ENCODE results near the gene TCEA3.

Gene TCEA3

DNA sequence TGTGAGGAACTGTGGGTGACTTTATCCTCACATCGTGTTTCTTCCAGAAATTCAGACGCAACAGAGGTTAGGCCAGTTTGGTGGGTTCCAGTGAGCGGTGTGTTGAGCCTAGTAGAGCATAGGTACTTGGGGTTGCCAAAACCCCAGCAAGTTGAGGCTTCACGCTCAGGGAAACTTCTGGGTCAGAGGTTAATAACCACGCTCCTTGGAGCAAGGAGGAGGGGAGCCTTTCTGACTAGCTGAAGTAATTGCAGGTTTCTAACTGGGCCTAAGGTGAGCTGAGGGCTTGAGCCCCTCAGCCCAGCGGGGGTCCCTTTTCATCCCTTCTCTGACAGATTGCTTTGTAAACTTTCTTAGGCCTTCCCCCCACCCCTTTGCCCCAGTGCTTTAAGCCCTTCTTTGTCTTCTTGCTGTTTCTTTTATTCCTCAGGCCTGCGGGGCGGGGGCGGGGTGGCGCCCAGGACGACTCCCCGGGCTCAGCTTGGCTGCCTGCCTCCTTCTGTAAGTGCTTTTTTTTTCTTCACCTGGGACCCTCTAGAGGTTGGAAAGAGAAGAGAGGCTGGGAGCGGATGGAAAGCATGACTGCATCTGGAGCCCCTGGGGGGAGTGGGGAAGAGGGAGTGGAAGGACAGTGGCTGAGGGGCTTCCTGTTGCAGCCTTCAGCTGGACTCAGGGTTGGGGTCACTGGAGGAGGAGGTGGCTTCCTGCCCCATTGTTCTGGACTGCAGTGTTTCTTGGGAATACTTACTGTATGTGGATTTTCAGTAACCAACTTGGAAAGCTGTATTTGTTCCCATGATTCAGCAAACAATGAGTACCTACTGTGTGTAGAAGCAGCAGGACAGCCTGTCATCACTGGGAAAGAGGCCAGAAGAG lies 53.6 kb downstream of the TCEA3 start:
- Histone ChIP-seq H3K4me3 (ENCODE audit: low read length in 2 of 2) (peak overlapping the region; percentile 25 to 96), H3K27ac (ENCODE audit: low read depth in 2 of 2, low read length in 2 of 2) (peak overlapping the region; percentile 95 to 98), H3K4me1 (ENCODE audit: control insufficient read depth in 2 of 2, insufficient read depth in 2 of 2, low read length in 2 of 2) (peaks cover 26 to 33% of the 10 kb centered on the region in 2 donors), H3K27me3 (ENCODE audit: control insufficient read depth in 2 of 2, insufficient read depth in 2 of 2, low read length in 2 of 2) (no peaks in the 10 kb centered on the region), H3K9ac (ENCODE audit: low read depth in 1 of 2, low read length in 2 of 2) (peak overlapping the region in 1 of 2 donors; percentile 14), H3K9me3 (ENCODE audit: control insufficient read depth in 2 of 2, low read length in 2 of 2) (no peaks in the 10 kb centered on the region), H3K36me3 (ENCODE audit: control insufficient read depth in 2 of 2, insufficient read depth in 2 of 2, low read length in 2 of 2) (peaks cover 4 to 7% of the 10 kb centered on the region in 2 donors)

DNA sequence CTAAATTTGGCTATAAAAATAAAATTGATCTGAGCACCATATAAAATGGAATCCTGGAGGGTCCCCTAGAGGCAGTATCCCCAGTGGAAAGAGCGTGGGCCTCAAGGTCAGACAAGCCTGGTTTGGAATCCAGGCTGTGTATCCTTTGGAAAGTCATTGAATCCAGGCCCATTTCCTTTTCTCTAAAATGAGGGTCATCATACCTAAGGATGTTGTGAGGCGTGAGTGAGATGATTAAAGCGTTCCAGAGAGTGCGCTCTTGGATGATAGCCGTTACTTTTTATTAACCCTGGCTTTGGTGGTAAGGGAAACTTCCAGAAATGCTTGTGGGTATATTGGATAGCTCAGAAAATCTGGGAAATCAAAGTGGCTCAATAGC lies 54.2 kb downstream of the TCEA3 start:
- Histone ChIP-seq H3K27ac (ENCODE audit: low read depth in 2 of 2, low read length in 2 of 2) (peak overlapping the region; percentile 95 to 98), H3K27me3 (ENCODE audit: control insufficient read depth in 2 of 2, insufficient read depth in 2 of 2, low read length in 2 of 2) (no peaks in the 10 kb centered on the region), H3K9me3 (ENCODE audit: control insufficient read depth in 2 of 2, low read length in 2 of 2) (no peaks in the 10 kb centered on the region), H3K4me3 (ENCODE audit: low read length in 2 of 2) (peak overlapping the region; percentile 25 to 96), H3K4me1 (ENCODE audit: control insufficient read depth in 2 of 2, insufficient read depth in 2 of 2, low read length in 2 of 2) (peaks cover 26 to 33% of the 10 kb centered on the region in 2 donors), H3K9ac (ENCODE audit: low read depth in 1 of 2, low read length in 2 of 2) (peak overlapping the region; percentile 28 to 94), H3K36me3 (ENCODE audit: control insufficient read depth in 2 of 2, insufficient read depth in 2 of 2, low read length in 2 of 2) (peaks cover 4 to 7% of the 10 kb centered on the region in 2 donors)

DNA sequence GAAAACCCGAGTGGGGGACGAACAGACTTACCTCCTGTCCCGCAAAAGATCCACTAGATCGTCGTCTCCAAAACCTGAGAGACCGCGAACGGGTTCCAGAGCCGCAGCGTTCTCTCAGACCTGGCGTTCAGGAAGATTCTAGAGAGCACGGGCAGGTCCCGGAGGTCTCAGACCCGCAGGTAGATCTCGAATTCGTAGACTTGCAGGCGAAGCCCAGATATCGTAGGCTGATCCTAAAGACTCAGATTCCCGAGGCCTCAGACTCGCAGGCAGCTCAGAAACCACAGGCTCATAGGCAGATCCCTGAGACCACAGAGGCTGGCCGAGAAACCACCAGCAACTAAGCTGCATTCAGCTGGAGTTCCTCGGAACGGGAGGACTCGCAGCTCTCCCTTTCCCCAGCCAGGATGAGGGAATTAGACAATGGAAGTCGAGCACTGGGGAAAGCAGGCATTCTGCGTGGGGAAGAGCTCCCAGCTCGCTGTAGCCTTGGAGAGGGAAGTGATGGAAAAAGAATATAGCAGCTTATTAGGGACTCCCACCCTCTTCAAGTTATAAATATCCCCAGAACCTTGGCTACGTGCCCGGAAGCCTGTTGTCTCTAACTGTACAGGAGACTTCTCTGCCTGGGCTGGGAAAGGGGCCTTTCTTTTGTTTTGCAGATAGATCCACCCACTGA lies 55.1 kb downstream of the TCEA3 start, which contains the start of gene ZNF436:
ZNF436 (minus strand) TSS at position 502 of the 679 bp plus-strand sequence. CDS start 1,831 bp downstream, outside the sequence.
- Histone ChIP-seq H3K27ac (ENCODE audit: low read depth in 2 of 2, low read length in 2 of 2) (peak within 1 kb of the TSS; percentile 95 to 98), H3K36me3 (ENCODE audit: control insufficient read depth in 2 of 2, insufficient read depth in 2 of 2, low read length in 2 of 2) (peaks cover 8 to 9% of the 10 kb centered on the region in 2 donors), H3K9ac (ENCODE audit: low read depth in 1 of 2, low read length in 2 of 2) (peak within 1 kb of the TSS; percentile 94 to 100), H3K9me3 (ENCODE audit: control insufficient read depth in 2 of 2, low read length in 2 of 2) (no peaks in the 10 kb centered on the region), H3K27me3 (ENCODE audit: control insufficient read depth in 2 of 2, insufficient read depth in 2 of 2, low read length in 2 of 2) (no peaks in the 10 kb centered on the region), H3K4me1 (ENCODE audit: control insufficient read depth in 2 of 2, insufficient read depth in 2 of 2, low read length in 2 of 2) (peaks cover 26 to 33% of the 10 kb centered on the region in 2 donors), H3K4me3 (ENCODE audit: low read length in 2 of 2) (peak within 1 kb of the TSS; percentile 83 to 96)

DNA sequence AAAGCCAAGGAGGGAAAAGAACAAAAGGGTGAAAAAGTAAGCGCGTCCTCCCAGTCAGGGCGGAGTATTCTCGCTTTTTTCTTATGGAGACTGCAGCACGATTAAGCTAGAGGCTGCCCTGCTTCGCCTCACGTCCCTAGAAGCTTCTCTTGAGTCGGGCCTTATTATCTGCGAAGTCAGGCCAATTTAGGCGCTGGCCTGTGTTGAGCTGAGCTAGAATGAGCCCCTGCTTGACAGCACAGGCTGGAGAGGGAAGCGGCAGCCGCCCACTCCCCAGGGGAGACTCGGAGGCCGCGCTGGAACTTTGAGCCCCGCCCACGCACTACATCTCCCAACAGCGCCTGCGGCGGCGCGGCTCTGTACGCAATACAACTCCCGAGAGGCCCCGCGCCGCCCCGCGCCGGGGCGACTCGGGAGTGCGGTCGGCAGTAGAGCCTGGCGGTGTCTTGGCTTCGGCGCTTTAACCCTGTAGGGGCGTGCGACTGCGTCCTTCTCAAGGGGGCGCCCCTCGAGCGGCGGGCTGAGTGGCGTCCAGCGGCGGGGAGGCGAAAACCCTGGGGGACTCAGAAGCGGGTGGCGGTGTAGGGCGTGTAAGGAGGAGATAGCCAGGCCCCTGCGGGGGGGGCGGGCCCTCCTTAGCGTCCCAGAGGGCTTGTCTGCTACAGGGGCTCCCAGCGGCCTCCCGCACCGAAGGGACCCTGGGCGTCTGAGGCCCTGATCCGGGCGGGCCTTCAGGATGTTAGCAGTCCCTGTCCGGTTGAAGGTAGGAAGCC lies 55.8 kb downstream of the TCEA3 start:
- peak overlapping the region; percentile 83 to 96 for H3K4me3 ChIP-seq (ENCODE audit: low read length in 2 of 2)
- peak overlapping the region; percentile 95 to 98 for H3K27ac ChIP-seq (ENCODE audit: low read depth in 2 of 2, low read length in 2 of 2)
- H3K36me3 ChIP-seq (ENCODE audit: control insufficient read depth in 2 of 2, insufficient read depth in 2 of 2, low read length in 2 of 2), result peaks cover 11 to 14% of the 10 kb centered on the region in 2 donors
- peaks cover 0 to 2% of the 10 kb centered on the region in 2 donors for H3K9me3 ChIP-seq (ENCODE audit: control insufficient read depth in 2 of 2, low read length in 2 of 2)
- H3K27me3 ChIP-seq (ENCODE audit: control insufficient read depth in 2 of 2, insufficient read depth in 2 of 2, low read length in 2 of 2), result no peaks in the 10 kb centered on the region
- H3K4me1 ChIP-seq (ENCODE audit: control insufficient read depth in 2 of 2, insufficient read depth in 2 of 2, low read length in 2 of 2), result peaks cover 26 to 33% of the 10 kb centered on the region in 2 donors
- H3K9ac ChIP-seq (ENCODE audit: low read depth in 1 of 2, low read length in 2 of 2), result peak overlapping the region; percentile 94 to 100

DNA sequence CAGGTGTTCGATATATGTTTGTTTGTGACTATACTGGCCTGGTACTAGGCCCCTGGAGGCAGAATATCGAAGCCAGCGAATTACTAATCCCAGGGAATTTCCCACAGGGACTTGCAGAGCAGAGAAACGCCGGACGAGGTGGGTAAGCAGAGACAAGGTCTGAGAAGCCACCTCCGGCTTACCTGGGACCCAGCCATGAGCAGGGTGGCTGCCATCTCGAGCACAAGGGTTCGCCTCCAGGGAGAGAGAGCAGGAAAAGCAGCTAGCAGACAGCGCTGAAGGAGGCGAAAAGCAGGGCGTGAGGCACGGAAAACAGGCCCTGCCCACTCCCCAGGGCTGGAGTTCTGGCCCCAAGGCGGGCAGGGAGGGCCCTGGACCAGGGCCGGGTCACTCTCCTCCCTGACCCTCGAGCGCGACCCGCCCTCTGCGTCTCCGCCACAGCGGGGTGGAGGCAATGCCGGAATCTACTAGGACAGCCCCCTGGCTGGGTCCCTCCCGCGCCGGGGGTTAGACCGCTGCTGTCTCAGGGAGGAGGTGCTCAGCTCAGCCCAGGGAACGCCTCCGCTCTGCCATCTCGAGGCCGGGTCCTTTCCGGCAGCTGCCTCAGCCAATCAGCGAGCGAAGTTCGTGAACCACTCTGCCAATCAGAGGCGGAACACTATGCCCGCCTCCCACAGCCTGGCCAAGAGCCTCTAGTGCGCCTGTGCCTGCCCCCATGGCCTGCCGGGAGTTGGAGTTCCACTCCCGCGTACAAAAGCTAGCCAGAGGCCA lies 56.6 kb downstream of the TCEA3 start:
- Histone ChIP-seq H3K4me3 (ENCODE audit: low read length in 2 of 2) (peak overlapping the region; percentile 83 to 96), H3K27me3 (ENCODE audit: control insufficient read depth in 2 of 2, insufficient read depth in 2 of 2, low read length in 2 of 2) (no peaks in the 10 kb centered on the region), H3K36me3 (ENCODE audit: control insufficient read depth in 2 of 2, insufficient read depth in 2 of 2, low read length in 2 of 2) (peaks cover 17% of the 10 kb centered on the region in 2 donors), H3K9ac (ENCODE audit: low read depth in 1 of 2, low read length in 2 of 2) (peak overlapping the region; percentile 94 to 100), H3K4me1 (ENCODE audit: control insufficient read depth in 2 of 2, insufficient read depth in 2 of 2, low read length in 2 of 2) (peaks cover 26 to 33% of the 10 kb centered on the region in 2 donors), H3K27ac (ENCODE audit: low read depth in 2 of 2, low read length in 2 of 2) (peak overlapping the region; percentile 95 to 98), H3K9me3 (ENCODE audit: control insufficient read depth in 2 of 2, low read length in 2 of 2) (peaks cover 5 to 9% of the 10 kb centered on the region in 2 donors)

DNA sequence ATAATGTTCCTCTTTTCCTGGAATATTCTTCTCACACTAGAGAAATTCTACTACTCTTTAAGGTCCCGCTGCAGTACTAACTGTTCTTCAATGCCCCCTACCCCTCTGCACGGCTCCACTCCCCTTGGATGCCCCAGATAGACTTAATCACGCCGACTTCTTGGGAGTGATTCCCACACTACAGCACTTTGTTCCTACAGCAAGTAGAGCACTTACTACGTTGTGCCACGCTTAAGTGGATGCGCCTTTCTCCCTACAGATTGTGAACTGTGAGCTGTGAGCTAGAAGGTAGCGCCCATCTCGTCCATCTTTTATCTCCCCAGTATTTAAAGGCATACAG lies 57.1 kb downstream of the TCEA3 start:
- peak overlapping the region; percentile 94 to 100 for H3K9ac ChIP-seq (ENCODE audit: low read depth in 1 of 2, low read length in 2 of 2)
- H3K27ac ChIP-seq (ENCODE audit: low read depth in 2 of 2, low read length in 2 of 2), result peak overlapping the region; percentile 95 to 98
- H3K36me3 ChIP-seq (ENCODE audit: control insufficient read depth in 2 of 2, insufficient read depth in 2 of 2, low read length in 2 of 2), result peaks cover 23% of the 10 kb centered on the region in 2 donors
- peak overlapping the region; percentile 83 to 96 for H3K4me3 ChIP-seq (ENCODE audit: low read length in 2 of 2)
- H3K9me3 ChIP-seq (ENCODE audit: control insufficient read depth in 2 of 2, low read length in 2 of 2), result peaks cover 11 to 14% of the 10 kb centered on the region in 2 donors
- H3K4me1 ChIP-seq (ENCODE audit: control insufficient read depth in 2 of 2, insufficient read depth in 2 of 2, low read length in 2 of 2), result peaks cover 26 to 33% of the 10 kb centered on the region in 2 donors
- H3K27me3 ChIP-seq (ENCODE audit: control insufficient read depth in 2 of 2, insufficient read depth in 2 of 2, low read length in 2 of 2), result no peaks in the 10 kb centered on the region

DNA sequence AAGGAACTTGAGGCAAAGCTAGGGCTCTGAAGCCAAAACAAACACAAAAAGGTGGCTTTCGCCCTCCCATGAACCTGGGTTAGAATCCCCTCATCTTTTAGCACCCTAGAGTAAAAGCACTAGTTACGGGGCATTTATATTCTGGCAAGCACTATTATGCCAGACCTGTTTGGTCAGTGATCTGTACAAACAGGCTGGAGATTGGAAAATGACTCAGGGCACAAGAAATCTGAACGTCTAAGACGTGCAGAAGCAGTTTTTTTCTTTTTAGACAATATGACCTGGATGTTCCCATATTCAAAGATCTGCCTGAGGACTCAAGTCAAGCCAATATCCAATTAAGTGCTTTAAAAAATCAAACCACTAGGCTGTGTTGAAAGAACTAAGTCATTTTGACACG lies 58.0 kb downstream of the TCEA3 start:
- peaks cover 19 to 23% of the 10 kb centered on the region in 2 donors for H3K9me3 ChIP-seq (ENCODE audit: control insufficient read depth in 2 of 2, low read length in 2 of 2)
- H3K36me3 ChIP-seq (ENCODE audit: control insufficient read depth in 2 of 2, insufficient read depth in 2 of 2, low read length in 2 of 2), result peaks cover 31% of the 10 kb centered on the region in 2 donors
- no peak overlapping the region for H3K9ac ChIP-seq (ENCODE audit: low read depth in 1 of 2, low read length in 2 of 2)
- peak overlapping the region in 1 of 2 donors; percentile 96 for H3K4me3 ChIP-seq (ENCODE audit: low read length in 2 of 2)
- H3K27me3 ChIP-seq (ENCODE audit: control insufficient read depth in 2 of 2, insufficient read depth in 2 of 2, low read length in 2 of 2), result no peaks in the 10 kb centered on the region
- no peak overlapping the region for H3K27ac ChIP-seq (ENCODE audit: low read depth in 2 of 2, low read length in 2 of 2)
- peaks cover 26 to 33% of the 10 kb centered on the region in 2 donors for H3K4me1 ChIP-seq (ENCODE audit: control insufficient read depth in 2 of 2, insufficient read depth in 2 of 2, low read length in 2 of 2)

DNA sequence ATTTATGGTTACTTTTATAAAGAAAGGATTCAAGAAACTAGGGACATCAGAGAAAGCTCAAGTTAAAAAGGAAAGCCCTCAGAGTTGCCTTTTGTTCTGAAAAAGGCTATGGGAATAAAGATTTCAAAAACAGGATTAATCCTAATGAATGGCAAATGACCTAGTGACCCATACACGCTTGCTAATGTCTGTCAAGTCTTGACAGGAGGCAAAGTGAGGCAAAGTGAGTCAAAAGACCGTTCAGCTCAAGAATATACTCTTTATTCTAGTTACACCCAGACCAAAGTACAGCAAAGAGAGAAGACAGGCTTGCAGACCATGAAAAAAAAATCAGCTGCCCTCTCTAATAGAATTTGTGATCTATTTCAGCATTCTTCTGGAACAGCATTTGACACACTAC lies 58.4 kb downstream of the TCEA3 start:
- Histone ChIP-seq H3K36me3 (ENCODE audit: control insufficient read depth in 2 of 2, insufficient read depth in 2 of 2, low read length in 2 of 2) (peaks cover 35% of the 10 kb centered on the region in 2 donors), H3K9me3 (ENCODE audit: control insufficient read depth in 2 of 2, low read length in 2 of 2) (peaks cover 23 to 27% of the 10 kb centered on the region in 2 donors), H3K4me1 (ENCODE audit: control insufficient read depth in 2 of 2, insufficient read depth in 2 of 2, low read length in 2 of 2) (peaks cover 23 to 29% of the 10 kb centered on the region in 2 donors), H3K27me3 (ENCODE audit: control insufficient read depth in 2 of 2, insufficient read depth in 2 of 2, low read length in 2 of 2) (no peaks in the 10 kb centered on the region), H3K9ac (ENCODE audit: low read depth in 1 of 2, low read length in 2 of 2) (no peak overlapping the region), H3K27ac (ENCODE audit: low read depth in 2 of 2, low read length in 2 of 2) (no peak overlapping the region), H3K4me3 (ENCODE audit: low read length in 2 of 2) (no peak overlapping the region)

DNA sequence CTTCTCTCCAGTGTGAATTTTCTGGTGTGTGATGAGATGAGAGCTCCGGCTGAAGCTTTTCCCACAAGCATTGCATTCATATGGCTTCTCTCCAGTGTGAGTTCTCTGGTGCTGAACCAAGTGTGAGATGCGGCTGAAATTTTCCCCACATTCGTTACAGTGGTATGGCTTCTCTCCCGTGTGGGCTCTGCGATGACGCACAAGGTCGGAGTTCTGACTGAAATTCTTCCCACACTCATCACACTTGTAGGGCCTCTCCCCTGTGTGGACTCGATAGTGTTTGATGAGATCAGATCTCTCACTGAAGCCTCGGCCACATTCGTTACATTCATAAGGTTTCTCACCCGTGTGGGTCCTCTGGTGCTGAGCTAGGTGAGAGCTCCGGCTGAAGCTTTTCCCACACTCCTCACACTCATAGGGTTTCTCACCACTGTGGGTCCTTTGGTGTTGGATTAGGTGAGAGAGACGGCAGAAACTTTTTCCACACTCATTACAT lies 62.3 kb downstream of the TCEA3 start:
- Histone ChIP-seq H3K9me3 (ENCODE audit: control insufficient read depth in 2 of 2, low read length in 2 of 2) (peaks cover 32 to 39% of the 10 kb centered on the region in 2 donors), H3K4me1 (ENCODE audit: control insufficient read depth in 2 of 2, insufficient read depth in 2 of 2, low read length in 2 of 2) (peaks cover 2 to 8% of the 10 kb centered on the region in 2 donors), H3K27me3 (ENCODE audit: control insufficient read depth in 2 of 2, insufficient read depth in 2 of 2, low read length in 2 of 2) (no peaks in the 10 kb centered on the region), H3K27ac (ENCODE audit: low read depth in 2 of 2, low read length in 2 of 2) (no peak overlapping the region), H3K36me3 (ENCODE audit: control insufficient read depth in 2 of 2, insufficient read depth in 2 of 2, low read length in 2 of 2) (peaks cover 48 to 50% of the 10 kb centered on the region in 2 donors), H3K4me3 (ENCODE audit: low read length in 2 of 2) (peak overlapping the region in 1 of 2 donors; percentile 16), H3K9ac (ENCODE audit: low read depth in 1 of 2, low read length in 2 of 2) (no peak overlapping the region)

Measured in mucosa of rectum (tissue), 2 donors.